Neural cell (in vitro differentiated cells): ENCODE measurements around the gene SAMM50. TPM values are rescaled to one million over a fixed set of nuclear protein-coding genes. Genes with fewer than 3 reads are reported as not detected.
A peak's percentile ranks its signal among the peaks of the same experiment; 100 is the strongest.

Experiments
- H2AFZ ChIP-seq: fragments of 200-600, 300-800 bp; sonication (generic), shearing (Covaris generic); 2 replicates; pipeline ENCODE4 v1.6.0; 2014; ENCODE audit warnings: low read depth, mild to moderate bottlenecking, antibody characterized with exemption, low read length, moderate library complexity
- H3F3A ChIP-seq: fragments of 200-600 bp; shearing (Covaris generic); 2 replicates; pipeline ENCODE4 v1.6.1; 2016; ENCODE audit warnings: mild to moderate bottlenecking, moderate library complexity, mixed read lengths, antibody characterized with exemption, low read length; ENCODE audit not compliant: insufficient read depth, poor library complexity, severe bottlenecking
- H3K27ac ChIP-seq: fragments of 200-600, 300-800 bp; sonication (generic), shearing (Covaris generic); 2 replicates; pipeline ENCODE4 v1.5.1; 2014; ENCODE audit warnings: mild to moderate bottlenecking, low read length, moderate library complexity
- H3K27me3 ChIP-seq: fragments of 300-800, 200-600 bp; sonication (generic), shearing (Covaris generic); 2 replicates; pipeline ENCODE4 v1.6.0; 2014; ENCODE audit warnings: mild to moderate bottlenecking, low read depth, low read length, moderate library complexity; ENCODE audit not compliant: insufficient read depth
- H3K36me3 ChIP-seq: fragments of 300-800, 200-600 bp; sonication (generic), shearing (Covaris generic); 2 replicates; pipeline ENCODE4 v1.5.1; 2014; ENCODE audit warnings: mild to moderate bottlenecking, antibody characterized with exemption, low read length, moderate library complexity; ENCODE audit not compliant: insufficient read depth
- H3K4me2 ChIP-seq: fragments of 300-800, 200-600 bp; sonication (generic), shearing (Covaris generic); 2 replicates; pipeline ENCODE4 v1.6.0; 2014; ENCODE audit warnings: mild to moderate bottlenecking, low read length
- H3K4me3 ChIP-seq: fragments of 300-800, 200-600 bp; sonication (generic), shearing (Covaris generic); 2 replicates; pipeline ENCODE4 v1.5.1; 2014; ENCODE audit warnings: mild to moderate bottlenecking, low read length, moderate library complexity
- H3K79me2 ChIP-seq: fragments of 200-600 bp; shearing (Covaris generic); replicated peaks from 2 replicates; pipeline ENCODE4 v1.6.0; 2014; ENCODE audit warnings: mild to moderate bottlenecking, low read length, moderate library complexity; ENCODE audit not compliant: insufficient read depth
- H3K9ac ChIP-seq: fragments of 300-800, 200-600 bp; sonication (generic), shearing (Covaris generic); 2 replicates; pipeline ENCODE4 v1.6.1; 2016; ENCODE audit warnings: mild to moderate bottlenecking, low read length, mixed read lengths
- H3K9me2 ChIP-seq: fragments of 200-600 bp; shearing (Covaris generic); 2 replicates; pipeline ENCODE4 v1.6.1; 2016; ENCODE audit warnings: mild to moderate bottlenecking, low read length, mixed read lengths; ENCODE audit not compliant: insufficient read depth
- H3K9me3 ChIP-seq: fragments of 200-600, 300-800 bp; sonication (generic), shearing (Covaris generic); 2 replicates; pipeline ENCODE4 v1.6.1; 2016; ENCODE audit warnings: mild to moderate bottlenecking, mixed run types, low read length, moderate library complexity, mixed read lengths
- H4K20me1 ChIP-seq: fragments of 200-600 bp; shearing (Covaris generic); 2 replicates; pipeline ENCODE4 v1.6.1; 2016; ENCODE audit warnings: mild to moderate bottlenecking, mixed run types; ENCODE audit not compliant: insufficient read depth
- CTCF ChIP-seq: fragments of 450-650 bp; IDR thresholded peaks from 2 replicates; pipeline ENCODE4 v1.5.1; 2014; ENCODE audit warnings: antibody characterized with exemption, mild to moderate bottlenecking, moderate library complexity; ENCODE audit not compliant: poor library complexity, severe bottlenecking
- EP300 ChIP-seq: fragments of 450-650 bp; conservative IDR thresholded peaks from 2 replicates; pipeline ENCODE4 v1.6.1; 2014; ENCODE audit warnings: antibody characterized with exemption, mild to moderate bottlenecking, moderate library complexity; ENCODE audit not compliant: poor library complexity, severe bottlenecking
- EZH2 ChIP-seq: fragments of 200-600, 300-800 bp; shearing (Covaris generic), sonication (generic); IDR thresholded peaks from 2 replicates; pipeline ENCODE4 v1.6.1; 2014; ENCODE audit warnings: antibody characterized with exemption, low read length, borderline replicate concordance, mild to moderate bottlenecking; ENCODE audit not compliant: insufficient read depth, poor library complexity, severe bottlenecking
- MXI1 ChIP-seq: fragments of 450-650 bp; conservative IDR thresholded peaks from 2 replicates; pipeline ENCODE4 v1.6.1; 2014; ENCODE audit warnings: antibody characterized with exemption, mild to moderate bottlenecking; ENCODE audit not compliant: poor library complexity, severe bottlenecking
- POLR2AphosphoS5 ChIP-seq: IDR thresholded peaks from 2 replicates; pipeline ENCODE4 v1.6.1; 2012
- RAD21 ChIP-seq: fragments of 450-650 bp; conservative IDR thresholded peaks from 2 replicates; pipeline ENCODE4 v1.6.1; 2014; ENCODE audit warnings: antibody characterized with exemption, mild to moderate bottlenecking, moderate library complexity
- REST ChIP-seq: IDR thresholded peaks from 2 replicates; pipeline ENCODE4 v1.6.1; 2012; ENCODE audit warnings: borderline replicate concordance
- SMC3 ChIP-seq: fragments of 450-650 bp; conservative IDR thresholded peaks from 2 replicates; pipeline ENCODE4 v1.6.1; 2014; ENCODE audit warnings: antibody characterized with exemption, mild to moderate bottlenecking, moderate library complexity; ENCODE audit not compliant: poor library complexity
- TAF1 ChIP-seq: IDR thresholded peaks from 2 replicates; pipeline ENCODE4 v1.6.1; 2012; ENCODE audit warnings: low read depth
- polyA plus RNA-seq: library from polyadenylated mRNA; depleted of rRNA; stranded (reverse); fragments of >200 nt; gene quantifications from 2 replicates; pipeline ENCODE4 v1.2.3, GENCODE V29; 2014

SAMM50 gene
- polyA plus RNA-seq, 1 donor from 2014 or later, result 38.1 TPM

- Histone ChIP-seq H4K20me1 (no peaks in the 10 kb centered on the region), H3K27ac (no peak overlapping the region), H2AFZ (no peak overlapping the region), H3K4me2 (no peak overlapping the region), H3K36me3 (no peaks in the 10 kb centered on the region), H3K4me3 (no peak overlapping the region), H3K9me2 (no peaks in the 10 kb centered on the region), H3F3A (no peaks in the 10 kb centered on the region), H3K27me3 (peaks cover 14% of the 10 kb centered on the region), H3K79me2 (no peaks in the 10 kb centered on the region), H3K9me3 (no peaks in the 10 kb centered on the region), H3K9ac (no peak overlapping the region)
- TF ChIP-seq TAF1 (no peak), RAD21 (no peak), CTCF (no peak), REST (peak; percentile 80), EZH2 (no peak), POLR2AphosphoS5 (no peak)
Observed at GRCh38 chr22:44026066-44026629, 70.9 kb downstream of the SAMM50 start.

- Histone ChIP-seq H3K9ac (no peak overlapping the region), H3K9me3 (no peaks in the 10 kb centered on the region), H3K79me2 (no peaks in the 10 kb centered on the region), H3F3A (no peaks in the 10 kb centered on the region), H3K9me2 (no peaks in the 10 kb centered on the region), H3K27me3 (peaks cover 14% of the 10 kb centered on the region), H4K20me1 (no peaks in the 10 kb centered on the region), H2AFZ (no peak overlapping the region), H3K36me3 (no peaks in the 10 kb centered on the region), H3K27ac (no peak overlapping the region), H3K4me2 (no peak overlapping the region), H3K4me3 (no peak overlapping the region)
- TF ChIP-seq EZH2, result no peak
- TF ChIP-seq EP300, result no peak
- no peak for TF ChIP-seq SMC3
- TF ChIP-seq POLR2AphosphoS5, result no peak
- no peak for TF ChIP-seq RAD21
- no peak for TF ChIP-seq TAF1
- TF ChIP-seq MXI1, result no peak
- no peak for TF ChIP-seq REST
- no peak for TF ChIP-seq CTCF
Observed at GRCh38 chr22:44026630-44027511, 71.6 kb downstream of the SAMM50 start.
